ENCODE measurements around the gene OSER1. TPM values are rescaled to one million over a fixed set of nuclear protein-coding genes. Genes with fewer than 3 reads are reported as not detected.
A peak's percentile ranks its signal among the peaks of the same experiment; 100 is the strongest.

Gene OSER1
- 10 to 100 TPM; 22.6 to 44.5 (median 36.1) TPM for total RNA-seq
- polyA plus RNA-seq = 27.4 TPM
- long read RNA-seq, donor 1, transcript OSER1-201 (4 exons, 1,572 nt) = major isoform, 85 of 96 reads
- long read RNA-seq, donor 1, partial matches to known transcripts = 4 of 96 reads
- long read RNA-seq, donor 1, other reads (novel, unspliced or antisense) = 7 of 96 reads
- long read RNA-seq, donor 2, transcript OSER1-201 (4 exons, 1,572 nt) = major isoform, 30 of 37 reads
- long read RNA-seq, donor 2, partial matches to known transcripts = 2 of 37 reads
- long read RNA-seq, donor 2, other reads (novel, unspliced or antisense) = 5 of 37 reads
- long read RNA-seq, donor 3, transcript OSER1-201 (4 exons, 1,572 nt) = major isoform, 99 of 125 reads
- long read RNA-seq, donor 3, partial matches to known transcripts = 4 of 125 reads
- long read RNA-seq, donor 3, other reads (novel, unspliced or antisense) = 22 of 125 reads
- long read RNA-seq, donor 4, transcript OSER1-201 (4 exons, 1,572 nt) = major isoform, 41 of 47 reads
- long read RNA-seq, donor 4, partial matches to known transcripts = 0 of 47 reads
- long read RNA-seq, donor 4, other reads (novel, unspliced or antisense) = 6 of 47 reads

GRCh38 chr20:44210406-44211176, at the start of gene OSER1:
TSS of gene OSER1 (minus strand) at chr20:44210771. CDS start at chr20:44206957, 3,814 bp downstream.
- Histone ChIP-seq H3K4me1 (ENCODE audit: control insufficient read depth, insufficient read depth, low read length) (peaks cover 2% of the 10 kb centered on the region), H3K4me3 (ENCODE audit: low read length) (peak within 1 kb of the TSS; percentile 94), H3K27ac (ENCODE audit: low read length) (peak within 1 kb of the TSS; percentile 94), H3K27me3 (ENCODE audit: control insufficient read depth, insufficient read depth) (no peaks in the 10 kb centered on the region), H3K9me3 (ENCODE audit: control insufficient read depth, low read length) (no peaks in the 10 kb centered on the region)
- peak; percentile 94 to 95 for ATAC-seq
- DNase-seq = peak; percentile 95 to 99 (median 98)
- under 1% methylated on average over 79 of the region's 79 CpGs for WGBS
- intact Hi-C loops (cut with DNase I) = loop anchor here (10.0 kb wide), 4 partner anchors 174 to 524 kb away; no protein-coding TSS in a partner anchor

DNA sequence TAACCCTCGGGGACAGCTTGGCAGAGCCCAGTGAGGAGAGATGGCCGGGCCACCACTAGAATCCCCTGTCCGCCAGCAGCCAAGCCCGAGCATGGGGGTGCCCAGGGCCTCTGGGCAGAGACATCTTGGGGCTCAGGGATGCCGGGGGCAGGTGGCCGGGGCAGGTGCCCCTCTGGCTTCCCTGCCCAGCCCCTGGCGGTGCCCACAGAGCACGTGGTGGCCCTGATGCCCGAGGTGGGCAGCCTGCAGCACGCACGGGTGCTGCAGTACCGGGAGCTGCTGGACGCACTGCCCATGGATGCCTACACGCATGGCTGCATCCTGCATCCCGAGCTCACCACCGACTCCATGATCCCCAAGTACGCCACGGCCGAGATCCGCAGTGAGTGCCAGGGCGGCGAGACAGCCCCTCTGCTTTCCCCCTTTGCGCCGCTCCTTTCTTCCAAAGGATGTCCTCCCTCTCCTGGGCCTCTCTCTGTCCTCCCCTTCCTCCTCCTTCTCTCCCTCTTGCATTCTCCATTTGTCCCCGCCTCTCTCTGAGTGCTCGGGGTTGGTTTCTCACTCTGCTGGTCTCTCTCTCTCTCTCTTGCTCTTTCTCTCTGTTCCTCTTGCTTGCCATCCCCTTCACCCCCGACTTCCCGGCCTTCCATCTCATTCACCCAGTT, 47.8 kb upstream of the OSER1 start:
- WGBS = 89% methylated on average over 28 of the region's 28 CpGs

GRCh38 chr20:44256961-44257360, 46.4 kb upstream of the OSER1 start:
- ATAC-seq = peak in 1 of 2 donors; percentile 38
- WGBS = 92% methylated on average over 21 of the region's 21 CpGs
- no peaks in the 10 kb centered on the region for H3K27me3 ChIP-seq (ENCODE audit: control insufficient read depth, insufficient read depth)
- DNase-seq = no peak
- H3K9me3 ChIP-seq (ENCODE audit: control insufficient read depth, low read length) = no peaks in the 10 kb centered on the region
- intact Hi-C loops (cut with DNase I) = no loop called here
- no peaks in the 10 kb centered on the region for H3K4me1 ChIP-seq (ENCODE audit: control insufficient read depth, insufficient read depth, low read length)
- no peak overlapping the region for H3K4me3 ChIP-seq (ENCODE audit: low read length)
- no peak overlapping the region for H3K27ac ChIP-seq (ENCODE audit: low read length)

More for the DNA sequence above, 47.8 kb upstream of the OSER1 start:
- DNase-seq (no peak), ATAC-seq (no peak)
- no peaks in the 10 kb centered on the region for H3K27me3 ChIP-seq (ENCODE audit: control insufficient read depth, insufficient read depth)
- no peaks in the 10 kb centered on the region for H3K4me1 ChIP-seq (ENCODE audit: control insufficient read depth, insufficient read depth, low read length)
- no peaks in the 10 kb centered on the region for H3K9me3 ChIP-seq (ENCODE audit: control insufficient read depth, low read length)
- H3K4me3 ChIP-seq (ENCODE audit: low read length) = no peak overlapping the region
- H3K27ac ChIP-seq (ENCODE audit: low read length) = no peak overlapping the region
- intact Hi-C loops (cut with DNase I) = no loop called here

DNA sequence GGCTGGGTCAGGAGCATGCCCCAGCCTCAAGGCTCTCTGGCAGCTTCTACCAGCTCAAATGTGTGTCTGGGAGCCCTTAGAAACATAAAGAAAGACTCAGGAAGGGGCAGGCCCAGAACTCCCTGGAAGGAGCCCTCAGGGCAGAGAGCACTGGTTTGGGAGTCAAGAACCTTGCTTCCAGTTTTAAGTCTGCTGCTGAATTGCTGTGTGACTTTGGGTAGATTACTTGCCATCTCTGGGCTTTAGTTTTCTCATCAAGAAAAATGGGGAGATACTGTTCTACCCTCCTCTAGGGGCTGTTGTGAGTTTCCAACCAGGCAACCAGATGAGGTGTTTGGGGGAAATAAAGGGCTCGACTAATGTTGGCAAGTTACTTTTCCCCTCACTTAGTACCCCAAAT, 45.4 kb upstream of the OSER1 start:
- Histone ChIP-seq H3K4me3 (ENCODE audit: low read length) (no peak overlapping the region), H3K9me3 (ENCODE audit: control insufficient read depth, low read length) (no peaks in the 10 kb centered on the region), H3K27ac (ENCODE audit: low read length) (no peak overlapping the region), H3K27me3 (ENCODE audit: control insufficient read depth, insufficient read depth) (no peaks in the 10 kb centered on the region), H3K4me1 (ENCODE audit: control insufficient read depth, insufficient read depth, low read length) (no peaks in the 10 kb centered on the region)
- intact Hi-C loops (cut with DNase I) = no loop called here
- ATAC-seq = no peak
- no peak for DNase-seq
- WGBS = 98% methylated on average over 1 of the region's 1 CpG

GRCh38 chr20:44254073-44254472, 43.5 kb upstream of the OSER1 start:
- Histone ChIP-seq H3K27me3 (ENCODE audit: control insufficient read depth, insufficient read depth) (no peaks in the 10 kb centered on the region), H3K9me3 (ENCODE audit: control insufficient read depth, low read length) (no peaks in the 10 kb centered on the region), H3K27ac (ENCODE audit: low read length) (no peak overlapping the region), H3K4me1 (ENCODE audit: control insufficient read depth, insufficient read depth, low read length) (no peaks in the 10 kb centered on the region), H3K4me3 (ENCODE audit: low read length) (no peak overlapping the region)
- intact Hi-C loops (cut with DNase I) = no loop called here
- no peak for ATAC-seq
- 86% methylated on average over 8 of the region's 8 CpGs for WGBS
- DNase-seq = no peak

- no peaks in the 10 kb centered on the region for H3K27me3 ChIP-seq (ENCODE audit: control insufficient read depth, insufficient read depth)
- no peak overlapping the region for H3K4me3 ChIP-seq (ENCODE audit: low read length)
- intact Hi-C loops (cut with DNase I) = no loop called here
- H3K9me3 ChIP-seq (ENCODE audit: control insufficient read depth, low read length) = no peaks in the 10 kb centered on the region
- ATAC-seq = no peak
- DNase-seq = no peak
- no peak overlapping the region for H3K27ac ChIP-seq (ENCODE audit: low read length)
- 64% methylated on average over 3 of the region's 3 CpGs for WGBS
- H3K4me1 ChIP-seq (ENCODE audit: control insufficient read depth, insufficient read depth, low read length) = no peaks in the 10 kb centered on the region
Measured at GRCh38 chr20:44253528-44253927, 43.0 kb upstream of the OSER1 start.

- no peak for ATAC-seq
- intact Hi-C loops (cut with DNase I) = no loop called here
- Histone ChIP-seq H3K27ac (ENCODE audit: low read length) (no peak overlapping the region), H3K27me3 (ENCODE audit: control insufficient read depth, insufficient read depth) (no peaks in the 10 kb centered on the region), H3K4me1 (ENCODE audit: control insufficient read depth, insufficient read depth, low read length) (no peaks in the 10 kb centered on the region), H3K9me3 (ENCODE audit: control insufficient read depth, low read length) (no peaks in the 10 kb centered on the region), H3K4me3 (ENCODE audit: low read length) (no peak overlapping the region)
- 65% methylated on average over 4 of the region's 4 CpGs for WGBS
- DNase-seq = no peak
Measured at GRCh38 chr20:44251284-44251683, 40.7 kb upstream of the OSER1 start.

DNA sequence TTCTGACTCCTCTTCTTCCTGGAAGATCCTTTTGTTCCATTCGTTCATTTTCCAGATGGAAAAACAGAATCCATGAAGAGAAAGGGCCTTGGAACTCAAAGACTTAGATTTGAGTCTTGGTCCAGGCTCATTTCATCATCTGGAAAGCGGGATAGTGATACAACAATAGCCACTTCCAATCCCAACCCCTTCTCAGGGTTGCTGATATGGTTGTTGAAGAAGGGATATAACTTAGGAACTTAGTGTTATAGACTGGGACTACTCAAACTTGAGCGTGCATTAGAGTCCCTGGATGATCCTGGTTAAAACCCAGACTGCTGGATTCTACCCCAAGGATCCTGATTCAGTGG, 37.8 kb upstream of the OSER1 start:
- DNase-seq = no peak
- 47% methylated on average over 3 of the region's 3 CpGs for WGBS
- intact Hi-C loops (cut with DNase I) = no loop called here

DNA sequence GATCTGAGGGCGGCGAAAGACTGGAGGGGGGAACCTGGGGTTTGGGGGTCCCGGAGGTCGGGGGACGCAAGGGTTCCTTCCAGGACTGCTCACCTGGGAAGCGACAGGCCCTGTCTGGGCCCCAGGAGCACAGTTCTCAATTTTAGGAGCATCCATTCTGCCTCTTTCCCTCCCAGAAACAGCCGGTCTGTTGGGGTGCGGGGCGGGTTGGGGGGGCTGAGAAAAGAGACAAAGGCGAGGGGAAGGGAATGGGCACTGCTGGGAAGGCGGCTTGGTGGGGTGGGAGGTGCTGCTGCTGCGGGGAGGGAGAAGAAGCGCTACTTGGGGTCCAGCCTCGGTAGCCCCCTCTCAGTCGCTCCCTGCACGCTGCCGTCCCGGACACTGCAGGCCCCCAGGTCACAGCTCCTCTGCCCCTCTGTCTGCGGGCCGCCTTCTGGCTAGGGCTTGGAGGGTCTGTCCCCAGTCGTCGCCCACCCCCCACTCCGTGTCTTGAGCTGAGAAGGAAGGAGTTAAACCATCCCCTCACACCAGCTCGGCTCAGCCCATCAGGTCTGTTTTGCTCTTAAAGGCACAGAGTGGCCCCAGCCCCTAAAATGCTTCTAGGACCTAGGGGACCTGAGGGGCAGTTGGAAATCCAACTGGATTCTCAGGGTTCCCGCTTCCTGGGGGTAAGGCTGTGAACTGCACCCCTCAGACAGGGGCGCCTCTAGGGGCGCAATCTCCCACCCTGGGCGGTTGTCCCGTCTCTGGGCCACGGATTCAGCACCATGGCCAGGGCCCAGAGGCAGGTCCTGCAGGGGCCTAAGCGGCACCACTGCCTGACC, 37.2 kb upstream of the OSER1 start:
- DNase-seq = peak; percentile 46 to 77 (median 75)
- WGBS = 4% methylated on average over 31 of the region's 31 CpGs
- intact Hi-C loops (cut with DNase I) = no loop called here

More for the DNA sequence above, 37.8 kb upstream of the OSER1 start:
- H3K4me3 ChIP-seq (ENCODE audit: low read length) = no peak overlapping the region
- no peak for ATAC-seq
- no peaks in the 10 kb centered on the region for H3K27me3 ChIP-seq (ENCODE audit: control insufficient read depth, insufficient read depth)
- H3K4me1 ChIP-seq (ENCODE audit: control insufficient read depth, insufficient read depth, low read length) = no peaks in the 10 kb centered on the region
- no peaks in the 10 kb centered on the region for H3K9me3 ChIP-seq (ENCODE audit: control insufficient read depth, low read length)
- H3K27ac ChIP-seq (ENCODE audit: low read length) = no peak overlapping the region

GRCh38 chr20:44247131-44247571, 36.6 kb upstream of the OSER1 start, which contains the start of gene GDAP1L1:
TSS of gene GDAP1L1 (plus strand) at chr20:44247308. CDS start at chr20:44247335, 27 bp downstream.
- Histone ChIP-seq H3K9me3 (ENCODE audit: control insufficient read depth, low read length) (no peaks in the 10 kb centered on the region), H3K27ac (ENCODE audit: low read length) (no peak within 1 kb of the TSS), H3K4me1 (ENCODE audit: control insufficient read depth, insufficient read depth, low read length) (no peaks in the 10 kb centered on the region), H3K27me3 (ENCODE audit: control insufficient read depth, insufficient read depth) (no peaks in the 10 kb centered on the region), H3K4me3 (ENCODE audit: low read length) (peak within 1 kb of the TSS; percentile 45)
- WGBS = 3% methylated on average over 32 of the region's 32 CpGs
- DNase-seq = peak in 2 of 3 donors; percentile 61 to 74
- intact Hi-C loops (cut with DNase I) = no loop called here
- peak; percentile 59 to 77 for ATAC-seq

More for the DNA sequence above, 37.2 kb upstream of the OSER1 start:
- H3K27me3 ChIP-seq (ENCODE audit: control insufficient read depth, insufficient read depth) = no peaks in the 10 kb centered on the region
- H3K27ac ChIP-seq (ENCODE audit: low read length) = no peak overlapping the region
- peak; percentile 73 to 75 for ATAC-seq
- peak overlapping the region; percentile 45 for H3K4me3 ChIP-seq (ENCODE audit: low read length)
- no peaks in the 10 kb centered on the region for H3K4me1 ChIP-seq (ENCODE audit: control insufficient read depth, insufficient read depth, low read length)
- no peaks in the 10 kb centered on the region for H3K9me3 ChIP-seq (ENCODE audit: control insufficient read depth, low read length)

Data from right cardiac atrium (tissue), 5 donors.